MCF 10A (cell line): ENCODE results near the gene OOSP3. TPM values are rescaled to one million over a fixed set of nuclear protein-coding genes. Genes with fewer than 3 reads are reported as not detected.
"Not testable (repeated sequence)": the region's sequence is repeated elsewhere in the genome, so short reads cannot be mapped to it uniquely, and the experiment has no call there.

ENCODE experiments used
- BruUV-seq: library from RNA; stranded (reverse); fragments of 400-500 nt; replicated peaks from 2 replicates; lab custom pipeline; 2021; lab: Mats Ljungman, UMichigan
- CTCF ChIA-PET: fragments of 300-600 bp; sonication (Branson Sonifier 250); formaldehyde crosslinking; extraction: SDS; loops from one replicate; lab custom pipeline; 2021; ENCODE audit warnings: antibody characterized with exemption, inconsistent platforms; lab: Yijun Ruan, JAX
- POLR2A ChIA-PET: fragments of 300-600, 350-650 bp; sonication (Branson Sonifier 250); formaldehyde crosslinking; extraction: SDS; loops from one replicate; lab custom pipeline; 2020; ENCODE audit warnings: antibody characterized with exemption, inconsistent platforms; lab: Yijun Ruan, JAX
- DNase-seq: peaks from one replicate; pipeline ENCODE4 v3.0.0-alpha.2; 2018; ENCODE audit not compliant: unreplicated experiment
- H3K27ac Mint-ChIP-seq: one replicate; pipeline ENCODE4 v1.8.0; 2022; ENCODE audit warnings: mild to moderate bottlenecking, low read depth, mixed read lengths; ENCODE audit not compliant: unreplicated experiment
- H3K27me3 Mint-ChIP-seq: one replicate; pipeline ENCODE4 v1.8.0; 2022; ENCODE audit warnings: mixed read lengths; ENCODE audit not compliant: insufficient read depth, unreplicated experiment
- H3K36me3 Mint-ChIP-seq: one replicate; pipeline ENCODE4 v1.8.0; 2022; ENCODE audit warnings: mild to moderate bottlenecking, moderate library complexity, mixed read lengths; ENCODE audit not compliant: insufficient read depth, unreplicated experiment
- H3K4me1 Mint-ChIP-seq: one replicate; pipeline ENCODE4 v1.8.0; 2022; ENCODE audit warnings: mixed read lengths; ENCODE audit not compliant: insufficient read depth, unreplicated experiment
- H3K4me3 Mint-ChIP-seq: one replicate; pipeline ENCODE4 v1.8.0; 2022; ENCODE audit warnings: mild to moderate bottlenecking, moderate library complexity, mixed read lengths; ENCODE audit not compliant: unreplicated experiment
- H3K9me3 Mint-ChIP-seq: one replicate; pipeline ENCODE4 v1.8.0; 2022; ENCODE audit warnings: mixed read lengths; ENCODE audit not compliant: unreplicated experiment
- CTCF ChIP-seq: fragments of 200-600 bp; IDR thresholded peaks from one replicate; pipeline ENCODE4 v1.8.0; 2022; ENCODE audit warnings: antibody characterized with exemption, mild to moderate bottlenecking; ENCODE audit not compliant: unreplicated experiment
- intact Hi-C: fragments of 100-400 bp; cut with micrococcal nuclease; formaldehyde crosslinking; loops from 2 replicates; pipeline ENCODE4 v1.14.1; 2022
- total RNA-seq: library from RNA; stranded (reverse); gene quantifications from 2 replicates; pipeline ENCODE4 v1.2.3, GENCODE V29; 2022

OOSP3 gene
- total RNA-seq, 1 experiment from 2014 or later: not detected

GRCh38 chr11:59879567-59879966 lies 985 bp downstream of the OOSP3 start:
- no peaks in the 10 kb centered on the region for H3K9me3 Mint-ChIP-seq
- CTCF ChIA-PET: interaction anchor here (0.6 kb wide), 1 partner anchor 1643 kb away, joined by 3 read pairs; no protein-coding TSS in a partner anchor
- no peaks in the 10 kb centered on the region for H3K4me1 Mint-ChIP-seq
- POLR2A ChIA-PET: interaction anchor here (0.7 kb wide), 1 partner anchor 22 kb away, joined by 3 read pairs; no protein-coding TSS in a partner anchor
- peak overlapping the region; percentile 50 for H3K27ac Mint-ChIP-seq
- intact Hi-C loops: no loop called here
- H3K36me3 Mint-ChIP-seq: no peaks in the 10 kb centered on the region
- no peak for DNase-seq
- no peaks in the 10 kb centered on the region for H3K27me3 Mint-ChIP-seq
- no peak for TF ChIP-seq CTCF
- no peak overlapping the region for H3K4me3 Mint-ChIP-seq
- no TSS peak for BruUV-seq

- DNase-seq: no peak
- BruUV-seq: no TSS peak
- Mint-ChIP-seq H3K4me1 (no peaks in the 10 kb centered on the region), H3K9me3 (peaks cover 2% of the 10 kb centered on the region), H3K4me3 (no peak overlapping the region), H3K36me3 (no peaks in the 10 kb centered on the region), H3K27me3 (no peaks in the 10 kb centered on the region), H3K27ac (no peak overlapping the region)
- TF ChIP-seq CTCF: no peak
- ChIA-PET CTCF (interaction anchor here (0.6 kb wide), 1 partner anchor 309 kb away, joined by 6 read pairs; no protein-coding TSS in a partner anchor), POLR2A (no interaction called here)
- intact Hi-C loops: no loop called here
Measured at GRCh38 chr11:59883597-59883996, 5.0 kb downstream of the OOSP3 start.

GRCh38 chr11:59887156-59887555 lies 8.6 kb downstream of the OOSP3 start:
- POLR2A ChIA-PET, H3K27me3 Mint-ChIP-seq, H3K36me3 Mint-ChIP-seq, H3K9me3 Mint-ChIP-seq, H3K27ac Mint-ChIP-seq, H3K4me3 Mint-ChIP-seq, BruUV-seq, intact Hi-C loops, DNase-seq, H3K4me1 Mint-ChIP-seq: not testable (repeated sequence)
- CTCF ChIA-PET: interaction anchor here (1.0 kb wide), 1 partner anchor 32 kb away, joined by 3 read pairs; no protein-coding TSS in a partner anchor

GRCh38 chr11:59891781-59892181 lies 13.2 kb downstream of the OOSP3 start:
- no peaks in the 10 kb centered on the region for H3K4me1 Mint-ChIP-seq
- TF ChIP-seq CTCF: no peak
- no peak for DNase-seq
- intact Hi-C loops: no loop called here
- no peaks in the 10 kb centered on the region for H3K36me3 Mint-ChIP-seq
- H3K9me3 Mint-ChIP-seq: peaks cover 9% of the 10 kb centered on the region
- CTCF ChIA-PET: interaction anchor here (0.6 kb wide), 1 partner anchor 711 kb away, joined by 3 read pairs; no protein-coding TSS in a partner anchor
- POLR2A ChIA-PET: interaction anchor here (1.3 kb wide), 1 partner anchor 9 kb away, joined by 3 read pairs; no protein-coding TSS in a partner anchor
- no peaks in the 10 kb centered on the region for H3K27me3 Mint-ChIP-seq
- H3K4me3 Mint-ChIP-seq: no peak overlapping the region
- no peak overlapping the region for H3K27ac Mint-ChIP-seq
- no TSS peak for BruUV-seq
